SK-N-SH (cell line): ENCODE data around the gene KRTAP5-11.
"Not testable (repeated sequence)": the region's sequence is repeated elsewhere in the genome, so short reads cannot be mapped to it uniquely, and the experiment has no call there.

Experiments used
- CHD2 ChIP-seq: fragments of 150-350 bp; IDR thresholded peaks from 2 replicates; pipeline ENCODE4 v1.6.1; 2018; ENCODE audit warnings: low read length; ENCODE audit not compliant: partially characterized antibody
- CTCF ChIP-seq: fragments of 200-600 bp; sonication (generic); IDR thresholded peaks from 2 replicates; pipeline ENCODE4 v1.6.1; 2017; ENCODE audit warnings: antibody characterized with exemption, mild to moderate bottlenecking, moderate library complexity
- EZH2phosphoT487 ChIP-seq: fragments of 200-600 bp; sonication (generic); IDR thresholded peaks from 2 replicates; pipeline ENCODE4 v1.6.1; 2017; ENCODE audit warnings: low read depth, mixed run types, mild to moderate bottlenecking, antibody characterized with exemption, moderate library complexity, borderline replicate concordance
- JUND ChIP-seq: IDR thresholded peaks from 2 replicates; pipeline ENCODE4 v1.4.0; 2012
- MAX ChIP-seq: IDR thresholded peaks from 2 replicates; pipeline ENCODE4 v1.4.0; 2012; ENCODE audit warnings: low read depth
- MXI1 ChIP-seq: IDR thresholded peaks from 2 replicates; pipeline ENCODE4 v1.6.1; 2012; ENCODE audit warnings: mild to moderate bottlenecking, low read depth, low read length, improper control_type of control experiment
- NFIC ChIP-seq: IDR thresholded peaks from 2 replicates; pipeline ENCODE4 v1.4.0; 2012; ENCODE audit warnings: borderline replicate concordance
- NRF1 ChIP-seq: IDR thresholded peaks from 2 replicates; pipeline ENCODE4 v1.6.1; 2012; ENCODE audit warnings: low read depth, mild to moderate bottlenecking, low read length
- POLR2AphosphoS5 ChIP-seq: IDR thresholded peaks from 2 replicates; pipeline ENCODE4 v1.6.1; 2012; ENCODE audit warnings: low read depth, low read length
- SIN3A ChIP-seq: IDR thresholded peaks from 2 replicates; pipeline ENCODE4 v1.6.1; 2012; ENCODE audit warnings: low read depth, mild to moderate bottlenecking, low read length, moderate library complexity, borderline replicate concordance
- USF2 ChIP-seq: fragments of 150-350 bp; IDR thresholded peaks from 2 replicates; pipeline ENCODE4 v1.6.1; 2017; ENCODE audit warnings: antibody characterized with exemption, low read length, low read depth, borderline replicate concordance
- YY1 ChIP-seq: IDR thresholded peaks from 2 replicates; pipeline ENCODE4 v1.4.0; 2012; ENCODE audit warnings: low read depth, mild to moderate bottlenecking
- ZBTB33 ChIP-seq: IDR thresholded peaks from 2 replicates; pipeline ENCODE4 v1.4.0; 2012; ENCODE audit warnings: low read depth, borderline replicate concordance

DNA sequence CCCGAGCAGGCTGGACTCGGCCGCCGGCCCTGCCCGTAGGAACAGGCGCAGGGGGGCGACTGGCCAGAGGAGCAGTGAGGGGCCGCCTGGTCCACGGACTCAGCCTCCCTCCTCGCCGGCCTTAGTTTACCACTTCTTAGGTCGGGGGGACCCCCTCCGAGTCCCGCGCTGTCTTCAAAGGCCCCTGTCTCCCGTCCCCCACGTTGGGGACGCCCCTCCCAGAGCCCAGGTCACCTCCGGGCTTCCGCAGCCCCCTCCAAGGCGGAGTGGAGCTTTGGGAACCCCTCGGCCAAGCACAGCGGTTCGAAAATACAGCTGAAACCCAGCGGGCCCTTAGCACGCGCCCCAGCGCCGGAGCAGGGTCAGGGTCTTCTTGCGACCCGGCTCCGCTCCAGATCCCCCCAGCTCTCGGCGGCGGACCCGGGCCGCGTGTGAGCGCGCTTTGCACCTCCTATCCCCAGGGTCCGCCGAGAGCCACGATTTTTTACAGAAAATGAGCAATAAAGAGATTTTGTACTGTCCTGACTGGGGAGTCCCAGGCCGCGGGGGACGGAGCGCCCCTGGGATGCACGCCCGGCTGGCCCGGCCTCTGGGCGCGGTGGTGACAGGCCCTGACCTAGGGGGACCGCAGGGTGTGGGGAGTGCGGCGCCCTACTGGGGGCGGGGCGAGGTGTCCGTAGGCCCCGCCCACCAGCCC is 25.0 kb upstream of the KRTAP5-11 start:
- TF ChIP-seq NFIC, EZH2phosphoT487, JUND, CTCF, POLR2AphosphoS5, MXI1, ZBTB33, SIN3A, YY1, USF2, NRF1, CHD2, MAX: not testable (repeated sequence)
